Tibial nerve (tissue), 4 donors: Measurements from ENCODE around the gene DCAF6. TPM values are rescaled to one million over a fixed set of nuclear protein-coding genes. Genes with fewer than 3 reads are reported as not detected.
"Not testable (repeated sequence)": the region's sequence is repeated elsewhere in the genome, so short reads cannot be mapped to it uniquely, and the experiment has no call there.

Experiments used
- DNase-seq, 2 donors: peaks; one replicate each; pipeline ENCODE4 v3.0.0-alpha.2; 2019; ENCODE audit warnings: low spot score in 2 of 2
- H3K27ac ChIP-seq, 4 donors: fragments of 200-600 bp; sonication (generic) in 3 of 4; one replicate each; pipeline ENCODE4 v1.5.1; 2017 to 2019; ENCODE audit warnings: mild to moderate bottlenecking in 1 of 4
- H3K27me3 ChIP-seq, 2 donors: fragments of 200-600 bp; sonication (generic) in 1 of 2; one replicate each; pipeline versions ENCODE4 v1.5.1 to v1.6.0; 2017 to 2019
- H3K36me3 ChIP-seq, 3 donors: fragments of 200-600 bp; sonication (generic); one replicate each; pipeline ENCODE4 v1.5.1; 2018 to 2019
- H3K4me1 ChIP-seq, 4 donors: fragments of 200-600 bp; sonication (generic) in 3 of 4; one replicate each; pipeline ENCODE4 v1.5.1; 2017 to 2019
- H3K4me3 ChIP-seq, 4 donors: fragments of 200-600 bp; sonication (generic) in 3 of 4; one replicate each; pipeline ENCODE4 v1.5.1; 2017 to 2019; ENCODE audit warnings: mild to moderate bottlenecking in 1 of 4, moderate library complexity in 1 of 4
- H3K9me3 ChIP-seq, 4 donors: fragments of 200-600 bp; sonication (generic) in 3 of 4; one replicate each; pipeline ENCODE4 v1.5.1; 2017 to 2019
- CTCF ChIP-seq, 5 experiments: fragments of 200-600 bp in 3 of 5; fragments of 450-650 bp in 2 of 5; sonication (generic) in 3 of 5; IDR thresholded peaks; one replicate each; pipeline ENCODE4 v1.5.1; 2016 to 2019; ENCODE audit warnings: antibody characterized with exemption in 5 of 5, mild to moderate bottlenecking in 3 of 5, moderate library complexity in 2 of 5
- EP300 ChIP-seq, 2 donors: sonication (generic); formaldehyde crosslinking; IDR thresholded peaks; one replicate each; pipeline ENCODE4 v1.6.1; 2017; ENCODE audit warnings: antibody characterized with exemption in 2 of 2, mild to moderate bottlenecking in 1 of 2
- POLR2A ChIP-seq, 2 donors: fragments of 450-650 bp; IDR thresholded peaks; one replicate each; pipeline ENCODE4 v1.6.1; 2017; ENCODE audit warnings: antibody characterized with exemption in 2 of 2, mild to moderate bottlenecking in 2 of 2, moderate library complexity in 2 of 2
- WGBS, 2 donors: methylation state at CpG; one replicate each; pipeline ENCODE4 v1.1.5; 2018; 5-methylcytosine and 5-hydroxymethylcytosine counted together
- total RNA-seq, 4 donors: library from RNA; depleted of rRNA; stranded (reverse); fragments of >200 nt; gene quantifications; one replicate each; pipeline ENCODE4 v1.1.0, GENCODE V29; 2016

Gene DCAF6
- total RNA-seq, 4 donors from 2014 or later = 75.7 to 118 (median 77.4) TPM

- Histone ChIP-seq H3K27me3 (no peaks in the 10 kb centered on the region), H3K9me3 (no peaks in the 10 kb centered on the region), H3K4me3 (no peak overlapping the region), H3K4me1 (no peaks in the 10 kb centered on the region), H3K27ac (no peak overlapping the region), H3K36me3 (peaks cover 0 to 19% (median 0%) of the 10 kb centered on the region in 3 donors)
- WGBS, 2 donors = 59 to 78% methylated on average over 1 of the region's 1 CpG
- no peak for DNase-seq
- TF ChIP-seq EP300 (IDR thresholded peaks at IDR 0.05) (no peak), CTCF (IDR thresholded peaks at IDR 0.05) (no peak), POLR2A (IDR thresholded peaks at IDR 0.05) (no peak)
These were observed 113.8 kb downstream of the DCAF6 start for GRCh38 chr1:168050307-168050706.

GRCh38 chr1:168050880-168051279 is 114.4 kb downstream of the DCAF6 start:
- TF ChIP-seq EP300 (IDR thresholded peaks at IDR 0.05) (no peak), POLR2A (IDR thresholded peaks at IDR 0.05) (no peak), CTCF (IDR thresholded peaks at IDR 0.05) (no peak)
- H3K27ac ChIP-seq = no peak overlapping the region
- WGBS, 2 donors = 54 to 74% methylated on average over 1 of the region's 1 CpG
- no peaks in the 10 kb centered on the region for H3K4me1 ChIP-seq
- H3K4me3 ChIP-seq = no peak overlapping the region
- H3K36me3 ChIP-seq = peaks cover 0 to 17% (median 0%) of the 10 kb centered on the region in 3 donors
- no peaks in the 10 kb centered on the region for H3K27me3 ChIP-seq
- DNase-seq = no peak
- H3K9me3 ChIP-seq = no peaks in the 10 kb centered on the region

- Histone ChIP-seq H3K27ac (no peak overlapping the region), H3K4me1 (no peaks in the 10 kb centered on the region), H3K27me3 (no peaks in the 10 kb centered on the region), H3K36me3 (peaks cover 0 to 13% (median 0%) of the 10 kb centered on the region in 3 donors), H3K4me3 (no peak overlapping the region), H3K9me3 (no peaks in the 10 kb centered on the region)
- WGBS, 2 donors = 100% methylated on average over 2 of the region's 2 CpGs
- no peak for TF ChIP-seq POLR2A (IDR thresholded peaks at IDR 0.05)
- TF ChIP-seq CTCF (IDR thresholded peaks at IDR 0.05) = no peak
- no peak for TF ChIP-seq EP300 (IDR thresholded peaks at IDR 0.05)
- DNase-seq = no peak
These were observed 117.2 kb downstream of the DCAF6 start for GRCh38 chr1:168053681-168054080.

- DNase-seq = peak in 1 of 2 donors; percentile 12
- Histone ChIP-seq H3K4me1 (no peaks in the 10 kb centered on the region), H3K27ac (no peak overlapping the region), H3K36me3 (peaks cover 0 to 13% (median 0%) of the 10 kb centered on the region in 3 donors), H3K9me3 (no peaks in the 10 kb centered on the region), H3K27me3 (no peaks in the 10 kb centered on the region), H3K4me3 (no peak overlapping the region)
- WGBS, 2 donors = 73 to 75% methylated on average over 3 of the region's 3 CpGs
- TF ChIP-seq EP300 (IDR thresholded peaks at IDR 0.05) (no peak), CTCF (IDR thresholded peaks at IDR 0.05) (no peak), POLR2A (IDR thresholded peaks at IDR 0.05) (no peak)
These were observed 117.6 kb downstream of the DCAF6 start for GRCh38 chr1:168054117-168054516.

GRCh38 chr1:168056152-168056551 is 119.7 kb downstream of the DCAF6 start:
- H3K27me3 ChIP-seq, H3K27ac ChIP-seq, H3K4me1 ChIP-seq, H3K4me3 ChIP-seq, H3K9me3 ChIP-seq, DNase-seq: not testable (repeated sequence)
- WGBS, 2 donors = 88 to 90% methylated on average over 35 of the region's 35 CpGs
- peaks cover 0 to 28% (median 0%) of the 10 kb centered on the region in 3 donors for H3K36me3 ChIP-seq

GRCh38 chr1:168057355-168057754 is 120.9 kb downstream of the DCAF6 start:
- Histone ChIP-seq H3K36me3 (peaks cover 0 to 28% (median 0%) of the 10 kb centered on the region in 3 donors), H3K27me3 (no peaks in the 10 kb centered on the region), H3K9me3 (no peaks in the 10 kb centered on the region), H3K27ac (no peak overlapping the region), H3K4me1 (no peaks in the 10 kb centered on the region), H3K4me3 (no peak overlapping the region)
- TF ChIP-seq CTCF (IDR thresholded peaks at IDR 0.05) = no peak
- no peak for TF ChIP-seq EP300 (IDR thresholded peaks at IDR 0.05)
- WGBS, 2 donors = 95 to 98% methylated on average over 1 of the region's 1 CpG
- DNase-seq = no peak
